T-cell (primary cell): ENCODE data around the gene SOWAHD. TPM values are rescaled to one million over a fixed set of nuclear protein-coding genes. Genes with fewer than 3 reads are reported as not detected.
A peak's percentile ranks its signal among the peaks of the same experiment; 100 is the strongest.

ENCODE experiments used
- ATAC-seq, 4 experiments: fragments of 200-7000 bp in 3 of 4; fragments of 150-1000 bp in 1 of 4; cut with Tn5 transposase; replicated peaks in 1 of 4; 1 replicate in 3 of 4; 2 replicates in 1 of 4; pipeline ENCODE4 v1.10.0; 2021; ENCODE audit warnings: moderate library complexity in 3 of 4, mild to moderate bottlenecking in 2 of 4, moderate number of reproducible peaks in 1 of 4
- CTCF ChIA-PET, 2 donors: fragments of 300-600 bp; sonication (Branson Sonifier 250); formaldehyde crosslinking; loops; one replicate each; lab custom pipeline; 2022; ENCODE audit warnings: antibody characterized with exemption in 2 of 2; lab: Charles Lee
- POLR2A ChIA-PET, 2 donors: fragments of 300-600 bp; sonication (Branson Sonifier 250); formaldehyde crosslinking; loops; one replicate each; lab custom pipeline; 2022; ENCODE audit warnings: antibody characterized with exemption in 2 of 2; lab: Charles Lee
- DNase-seq, 35 experiments: peaks; one replicate each; pipeline versions ENCODE4 v3.0.0 to v3.0.0-alpha.2; 2013 to 2023
- H3K27ac ChIP-seq: one replicate; pipeline ENCODE4 v1.5.1; 2013; ENCODE audit warnings: low read length
- H3K27me3 ChIP-seq, 2 experiments: replicated peaks in 1 of 2; 1 replicate in 1 of 2; 2 replicates in 1 of 2; pipeline versions ENCODE4 v1.6.1 to v1.7.0; 2013; ENCODE audit warnings: low read length in 1 of 2, mixed read lengths in 1 of 2; ENCODE audit not compliant: control insufficient read depth in 2 of 2, insufficient read depth in 2 of 2; ENCODE audit errors: extremely low read depth in 1 of 2
- H3K36me3 ChIP-seq, 2 donors: 1 replicate in 1 of 2; 2 replicates in 1 of 2; pipeline versions ENCODE4 v1.6.1 to v1.7.0; 2013; ENCODE audit warnings: low read length in 1 of 2; ENCODE audit not compliant: control insufficient read depth in 2 of 2, insufficient read depth in 1 of 2; ENCODE audit errors: extremely low read depth in 1 of 2
- H3K4me1 ChIP-seq, 2 experiments: 1 replicate in 1 of 2; 2 replicates in 1 of 2; pipeline versions ENCODE4 v1.6.1 to v1.7.0; 2013; ENCODE audit warnings: low read length in 2 of 2, mixed read lengths in 1 of 2; ENCODE audit not compliant: insufficient read depth in 2 of 2, control insufficient read depth in 1 of 2; ENCODE audit errors: extremely low read depth in 1 of 2
- H3K4me3 ChIP-seq, 2 donors: 1 replicate in 1 of 2; 2 replicates in 1 of 2; pipeline versions ENCODE4 v1.5.1 to v1.7.0; 2013; ENCODE audit warnings: mild to moderate bottlenecking in 2 of 2, low read length in 1 of 2, moderate library complexity in 1 of 2; ENCODE audit not compliant: control insufficient read depth in 1 of 2; ENCODE audit errors: extremely low read depth in 1 of 2
- H3K9me3 ChIP-seq: 2 replicates; pipeline ENCODE4 v1.7.0; 2013
- H3K27ac Mint-ChIP-seq, 2 donors: one replicate each; pipeline ENCODE4 v1.8.0; 2020 to 2021; ENCODE audit warnings: mild to moderate bottlenecking in 2 of 2, mixed read lengths in 2 of 2
- H3K27me3 Mint-ChIP-seq, 2 donors: one replicate each; pipeline ENCODE4 v1.8.0; 2021 to 2022; ENCODE audit warnings: mixed read lengths in 2 of 2
- H3K36me3 Mint-ChIP-seq: one replicate; pipeline ENCODE4 v1.8.0; 2021; ENCODE audit warnings: mixed read lengths
- H3K4me1 Mint-ChIP-seq, 3 donors: one replicate each; pipeline ENCODE4 v1.8.0; 2020 to 2022; ENCODE audit warnings: mixed read lengths in 3 of 3, mild to moderate bottlenecking in 1 of 3
- H3K4me3 Mint-ChIP-seq, 3 donors: one replicate each; pipeline ENCODE4 v1.8.0; 2020 to 2022; ENCODE audit warnings: mild to moderate bottlenecking in 3 of 3, mixed read lengths in 3 of 3, moderate library complexity in 3 of 3
- H3K9me3 Mint-ChIP-seq, 3 donors: one replicate each; pipeline ENCODE4 v1.8.0; 2020 to 2022; ENCODE audit warnings: mixed read lengths in 3 of 3
- WGBS: methylation state at CpG from one replicate; pipeline ENCODE4 v1.1.5; 2013; ENCODE audit warnings: missing lambda C conversion rate; ENCODE audit not compliant: insufficient coverage; 5-methylcytosine and 5-hydroxymethylcytosine counted together
- total RNA-seq, 35 experiments: library from RNA in 6 of 35; stranded (reverse) in 6 of 35; fragments of 120-200 nt in 1 of 35; gene quantifications; one replicate each; pipeline versions ENCODE4 v1.2.1 to v1.2.4 and lab custom pipeline; 2013 to 2026

SOWAHD gene
- total RNA-seq (1 to 10 TPM in 3 of 5 donors, under 1 TPM in 1, not detected in 1; 0.48 to 2.2 (median 1.6) TPM), total RNA-seq (lab: John Stamatoyannopoulos, UW) (0 to 2.1 (median 0.21) reads per million in 29 experiments)
- total RNA-seq (2013), result 1.2 TPM

- CTCF ChIA-PET, result interaction anchor here (0.6 to 1.4 kb wide), 3 partner anchors 10 to 290 kb away, joined by 3 to 4 read pairs (median 3); partner anchors contain the start of genes RPL39 (in 1 of the 2) and SLC25A5 (in 1 of the 2)
- Mint-ChIP-seq H3K4me1 (peaks cover 52 to 60% (median 58%) of the 10 kb centered on the region in 3 donors), H3K27ac (peak within 1 kb of the TSS; percentile 95 to 97), H3K27me3 (no peaks in the 10 kb centered on the region), H3K36me3 (no peaks in the 10 kb centered on the region), H3K4me3 (peak within 1 kb of the TSS; percentile 75 to 82 (median 81)), H3K9me3 (no peaks in the 10 kb centered on the region)
- 2% methylated on average over 45 of the region's 59 CpGs for WGBS
- Histone ChIP-seq H3K27me3 (no peaks in the 10 kb centered on the region), H3K4me1 (peaks cover 22 to 58% of the 10 kb centered on the region in 2 experiments), H3K36me3 (no peaks in the 10 kb centered on the region), H3K9me3 (no peaks in the 10 kb centered on the region), H3K4me3 (peak within 1 kb of the TSS; percentile 44 to 57), H3K27ac (peak within 1 kb of the TSS; percentile 94)
- POLR2A ChIA-PET, result interaction anchor here (0.6 to 1.0 kb wide), 3 partner anchors 34 to 632 kb away, joined by 3 to 4 read pairs (median 3); partner anchors contain the start of gene RPL39 (in 1 of the 2)
- peak in 13 of 35 experiments; percentile 6 to 46 (median 21) for DNase-seq
- ATAC-seq, result peak; percentile 30 to 44 (median 36)
These were observed at the start of gene SOWAHD for GRCh38 chrX:119757979-119758730. Gene SOWAHD, plus strand, starts transcription at chrX:119758588. Its CDS starts 80 bp downstream, at chrX:119758668.

- CTCF ChIA-PET, result interaction anchor here in 1 of 2 donors (0.8 kb wide), 1 partner anchor 21 kb away, joined by 3 read pairs; no protein-coding TSS in a partner anchor
- H3K4me1 Mint-ChIP-seq, result peaks cover 0 to 14% (median 2%) of the 10 kb centered on the region in 3 donors
- H3K36me3 Mint-ChIP-seq, result no peaks in the 10 kb centered on the region
- Histone ChIP-seq H3K9me3 (no peaks in the 10 kb centered on the region), H3K4me3 (no peak overlapping the region), H3K27me3 (no peaks in the 10 kb centered on the region), H3K36me3 (no peaks in the 10 kb centered on the region), H3K4me1 (no peaks in the 10 kb centered on the region), H3K27ac (no peak overlapping the region)
- no peak for ATAC-seq
- H3K27ac Mint-ChIP-seq, result no peak overlapping the region
- POLR2A ChIA-PET, result interaction anchor here in 1 of 2 donors (0.6 kb wide), 1 partner anchor 25 kb away, joined by 4 read pairs; no protein-coding TSS in a partner anchor
- no CpG with 5 or more reads among the region's 2 CpGs for WGBS
- no peaks in the 10 kb centered on the region for H3K9me3 Mint-ChIP-seq
- no peak for DNase-seq
- H3K4me3 Mint-ChIP-seq, result no peak overlapping the region
- peaks cover 0 to 6% of the 10 kb centered on the region in 2 donors for H3K27me3 Mint-ChIP-seq
These were observed 49.5 kb upstream of the SOWAHD start for GRCh38 chrX:119708936-119709335.

- no CpG with 5 or more reads among the region's 3 CpGs for WGBS
- H3K4me3 ChIP-seq, result no peak overlapping the region
- H3K27ac ChIP-seq, result no peak overlapping the region
- no peaks in the 10 kb centered on the region for H3K9me3 Mint-ChIP-seq
- ChIA-PET POLR2A (no interaction called here), CTCF (interaction anchor here in 1 of 2 donors (0.8 kb wide), 1 partner anchor 20 kb away, joined by 3 read pairs; no protein-coding TSS in a partner anchor)
- no peak overlapping the region for H3K4me3 Mint-ChIP-seq
- no peak for ATAC-seq
- H3K27me3 Mint-ChIP-seq, result peaks cover 0 to 6% of the 10 kb centered on the region in 2 donors
- no peaks in the 10 kb centered on the region for H3K36me3 ChIP-seq
- H3K4me1 Mint-ChIP-seq, result peaks cover 0 to 8% (median 0%) of the 10 kb centered on the region in 3 donors
- no peak for DNase-seq
- no peak overlapping the region for H3K27ac Mint-ChIP-seq
- H3K36me3 Mint-ChIP-seq, result no peaks in the 10 kb centered on the region
- H3K4me1 ChIP-seq, result no peaks in the 10 kb centered on the region
- no peaks in the 10 kb centered on the region for H3K9me3 ChIP-seq
- no peaks in the 10 kb centered on the region for H3K27me3 ChIP-seq
These were observed 48.8 kb upstream of the SOWAHD start for GRCh38 chrX:119709630-119710029.

GRCh38 chrX:119721487-119721886 lies 36.9 kb upstream of the SOWAHD start:
- Mint-ChIP-seq H3K36me3 (no peaks in the 10 kb centered on the region), H3K27ac (no peak overlapping the region), H3K27me3 (no peaks in the 10 kb centered on the region), H3K9me3 (no peaks in the 10 kb centered on the region), H3K4me1 (no peaks in the 10 kb centered on the region), H3K4me3 (no peak overlapping the region)
- Histone ChIP-seq H3K9me3 (no peaks in the 10 kb centered on the region), H3K4me1 (no peaks in the 10 kb centered on the region), H3K27ac (no peak overlapping the region), H3K27me3 (no peaks in the 10 kb centered on the region), H3K36me3 (no peaks in the 10 kb centered on the region), H3K4me3 (no peak overlapping the region)
- no peak for ATAC-seq
- CTCF ChIA-PET, result no interaction called here
- no peak for DNase-seq
- POLR2A ChIA-PET, result no interaction called here
- 65% methylated on average over 2 of the region's 6 CpGs for WGBS

- CTCF ChIA-PET, result no interaction called here
- Mint-ChIP-seq H3K4me3 (no peak overlapping the region), H3K4me1 (peaks cover 2% of the 10 kb centered on the region in 3 donors), H3K27me3 (no peaks in the 10 kb centered on the region), H3K36me3 (no peaks in the 10 kb centered on the region), H3K9me3 (no peaks in the 10 kb centered on the region), H3K27ac (no peak overlapping the region)
- peaks cover 1 to 3% of the 10 kb centered on the region in 2 experiments for H3K4me1 ChIP-seq
- POLR2A ChIA-PET, result no interaction called here
- H3K4me3 ChIP-seq, result no peak overlapping the region
- no peaks in the 10 kb centered on the region for H3K9me3 ChIP-seq
- no peaks in the 10 kb centered on the region for H3K27me3 ChIP-seq
- H3K36me3 ChIP-seq, result no peaks in the 10 kb centered on the region
- WGBS, result no CpG with 5 or more reads among the region's 2 CpGs
- no peak for ATAC-seq
- H3K27ac ChIP-seq, result no peak overlapping the region
- DNase-seq, result no peak
These were observed 36.5 kb upstream of the SOWAHD start for GRCh38 chrX:119721926-119722325.

GRCh38 chrX:119726900-119727555 lies 31.4 kb upstream of the SOWAHD start:
- H3K9me3 ChIP-seq, result no peaks in the 10 kb centered on the region
- H3K27me3 ChIP-seq, result no peaks in the 10 kb centered on the region
- peaks cover 0 to 11% of the 10 kb centered on the region in 2 donors for H3K27me3 Mint-ChIP-seq
- H3K27ac ChIP-seq, result peak overlapping the region; percentile 52
- peaks cover 6 to 8% of the 10 kb centered on the region in 2 experiments for H3K4me1 ChIP-seq
- peak in 19 of 35 experiments; percentile 1 to 46 (median 5) for DNase-seq
- peaks cover 7 to 11% (median 7%) of the 10 kb centered on the region in 3 donors for H3K4me1 Mint-ChIP-seq
- H3K9me3 Mint-ChIP-seq, result no peaks in the 10 kb centered on the region
- ChIA-PET POLR2A (interaction anchor here (0.6 to 1.0 kb wide), 5 partner anchors 12 to 1200 kb away, joined by 3 to 10 read pairs (median 4); partner anchors contain the start of gene SEPTIN6 (in 1 of the 2)), CTCF (interaction anchor here (0.5 to 1.3 kb wide), 16 partner anchors 28 to 263 kb away, joined by 3 to 4 read pairs (median 3); no protein-coding TSS in a partner anchor)
- peak; percentile 87 to 92 (median 90) for ATAC-seq
- H3K4me3 ChIP-seq, result peak overlapping the region in 1 of 2 donors; percentile 7
- peak overlapping the region; percentile 82 to 85 for H3K27ac Mint-ChIP-seq
- WGBS, result 13% methylated on average over 1 of the region's 7 CpGs
- no peaks in the 10 kb centered on the region for H3K36me3 ChIP-seq
- peak overlapping the region; percentile 13 to 32 (median 22) for H3K4me3 Mint-ChIP-seq
- no peaks in the 10 kb centered on the region for H3K36me3 Mint-ChIP-seq
